HG03354 (cell line): ENCODE results near the gene HTR1D.

Source experiments
- ATAC-seq: cut with Tn5 transposase; IDR thresholded peaks from one replicate; pipeline ENCODE4 v1.9.1; 2021; ENCODE audit warnings: mild to moderate bottlenecking; ENCODE audit not compliant: unreplicated experiment, poor library complexity, severe bottlenecking

The HTR1D gene

GRCh38 chr1:23163395-23163794 is 53.9 kb downstream of the HTR1D start:
- ATAC-seq = no peak

GRCh38 chr1:23159963-23160877 is 57.1 kb downstream of the HTR1D start:
- no peak for ATAC-seq

GRCh38 chr1:23156940-23157339 is 60.4 kb downstream of the HTR1D start:
- no peak for ATAC-seq

GRCh38 chr1:23152966-23153684 is 64.2 kb downstream of the HTR1D start:
- no peak for ATAC-seq

- no peak for ATAC-seq
Observed at GRCh38 chr1:23150742-23151141, 66.6 kb downstream of the HTR1D start.

- ATAC-seq = no peak
Observed at GRCh38 chr1:23150125-23150524, 67.2 kb downstream of the HTR1D start.

- ATAC-seq = peak; percentile 76
Observed at GRCh38 chr1:23149114-23149513, 68.2 kb downstream of the HTR1D start.

- no peak for ATAC-seq
Observed at GRCh38 chr1:23148084-23148483, 69.2 kb downstream of the HTR1D start.
